Adipocyte (in vitro differentiated cells): ENCODE results near the gene ALOX12B.
"Not testable (repeated sequence)": the region's sequence is repeated elsewhere in the genome, so short reads cannot be mapped to it uniquely, and the experiment has no call there.

Source experiments
- DNase-seq: peaks from one replicate; pipeline ENCODE4 v3.0.0-alpha.2; 2015; ENCODE audit warnings: low read depth
- H3K27me3 ChIP-seq: replicated peaks from 2 replicates; pipeline ENCODE4 v1.7.0; 2013; ENCODE audit warnings: mild to moderate bottlenecking, low read length, moderate library complexity; ENCODE audit not compliant: control insufficient read depth, insufficient read depth
- H3K36me3 ChIP-seq: 2 replicates; pipeline ENCODE4 v1.7.0; 2013; ENCODE audit warnings: low read length, mild to moderate bottlenecking, moderate library complexity; ENCODE audit not compliant: control insufficient read depth, insufficient read depth, severe bottlenecking
- H3K4me1 ChIP-seq: 2 replicates; pipeline ENCODE4 v1.7.0; 2013; ENCODE audit warnings: mild to moderate bottlenecking, low read length, moderate library complexity; ENCODE audit not compliant: control insufficient read depth, insufficient read depth
- H3K4me3 ChIP-seq: 2 replicates; pipeline ENCODE4 v1.7.0; 2013; ENCODE audit warnings: mild to moderate bottlenecking, low read length, moderate library complexity
- H3K9ac ChIP-seq: 2 replicates; pipeline ENCODE4 v1.7.0; 2013; ENCODE audit warnings: mild to moderate bottlenecking, low read length, moderate library complexity
- H3K9me3 ChIP-seq: 2 replicates; pipeline ENCODE4 v1.7.0; 2013; ENCODE audit warnings: mild to moderate bottlenecking, low read length, moderate library complexity; ENCODE audit not compliant: control insufficient read depth

The ALOX12B gene

GRCh38 chr17:8079291-8080207, 8.0 kb downstream of the ALOX12B start:
- Histone ChIP-seq H3K9ac (peak overlapping the region; percentile 34), H3K27me3 (peaks cover 80% of the 10 kb centered on the region), H3K9me3 (no peaks in the 10 kb centered on the region), H3K36me3 (no peaks in the 10 kb centered on the region), H3K4me3 (peak overlapping the region; percentile 64), H3K4me1 (no peaks in the 10 kb centered on the region)
- peak; percentile 82 for DNase-seq

DNA sequence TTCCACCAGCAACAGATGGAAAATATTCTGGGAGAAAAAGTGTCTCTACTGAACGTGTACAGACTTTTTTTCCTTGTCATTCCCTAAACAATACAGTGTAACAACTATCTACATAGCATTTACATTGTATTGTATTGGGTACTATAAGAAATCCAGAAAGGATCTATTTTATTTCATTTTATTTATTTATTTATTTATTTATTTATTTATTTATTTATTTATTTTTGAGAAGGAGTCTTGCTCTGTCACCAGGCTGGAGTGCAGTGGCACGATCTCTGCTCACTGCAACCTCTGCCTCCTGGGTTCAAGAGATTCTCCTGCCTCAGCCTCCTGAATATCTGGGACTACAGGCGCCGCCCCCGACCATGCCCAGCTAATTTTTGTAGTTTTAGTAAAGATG, 9.6 kb downstream of the ALOX12B start:
- DNase-seq, H3K4me1 ChIP-seq, H3K4me3 ChIP-seq, H3K9me3 ChIP-seq, H3K9ac ChIP-seq, H3K36me3 ChIP-seq: not testable (repeated sequence)
- H3K27me3 ChIP-seq: peaks cover 81% of the 10 kb centered on the region

GRCh38 chr17:8076502-8077266, 10.8 kb downstream of the ALOX12B start:
- Histone ChIP-seq H3K9ac (no peak overlapping the region), H3K4me1 (no peaks in the 10 kb centered on the region), H3K9me3 (no peaks in the 10 kb centered on the region), H3K27me3 (peaks cover 81% of the 10 kb centered on the region), H3K4me3 (no peak overlapping the region), H3K36me3 (no peaks in the 10 kb centered on the region)
- DNase-seq: no peak

- DNase-seq: no peak
Observed at GRCh38 chr17:8075574-8076342, 11.8 kb downstream of the ALOX12B start.

DNA sequence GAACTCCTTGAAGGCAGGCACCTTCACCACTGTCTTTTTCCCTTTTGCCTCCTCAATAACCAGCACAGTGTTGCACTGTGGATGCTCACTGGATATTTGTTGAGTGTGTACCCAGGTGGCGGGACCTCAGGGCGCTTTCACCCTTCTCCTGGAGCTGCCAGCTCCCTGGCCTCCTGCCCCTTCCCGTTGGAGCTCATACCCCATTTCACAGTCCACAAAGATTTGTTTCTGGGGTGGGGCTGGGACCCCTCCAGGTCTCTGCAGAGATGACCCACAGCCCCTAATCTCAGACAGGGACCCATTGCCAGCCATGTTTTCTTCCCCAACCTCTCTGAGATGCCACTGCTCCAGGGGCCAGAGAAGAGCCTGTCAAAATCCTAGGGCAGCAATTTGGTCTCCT, 12.4 kb downstream of the ALOX12B start:
- Histone ChIP-seq H3K9ac (no peak overlapping the region), H3K4me1 (no peaks in the 10 kb centered on the region), H3K4me3 (no peak overlapping the region), H3K9me3 (no peaks in the 10 kb centered on the region), H3K27me3 (peaks cover 81% of the 10 kb centered on the region), H3K36me3 (no peaks in the 10 kb centered on the region)
- DNase-seq: no peak

More at GRCh38 chr17:8075574-8076342, 11.8 kb downstream of the ALOX12B start:
- H3K4me3 ChIP-seq: no peak overlapping the region
- H3K9me3 ChIP-seq: no peaks in the 10 kb centered on the region
- no peaks in the 10 kb centered on the region for H3K4me1 ChIP-seq
- peaks cover 82% of the 10 kb centered on the region for H3K27me3 ChIP-seq
- H3K36me3 ChIP-seq: no peaks in the 10 kb centered on the region
- no peak overlapping the region for H3K9ac ChIP-seq

- H3K4me3 ChIP-seq: no peak overlapping the region
- no peaks in the 10 kb centered on the region for H3K9me3 ChIP-seq
- H3K27me3 ChIP-seq: peaks cover 81% of the 10 kb centered on the region
- H3K4me1 ChIP-seq: no peaks in the 10 kb centered on the region
- no peak for DNase-seq
- H3K36me3 ChIP-seq: no peaks in the 10 kb centered on the region
- no peak overlapping the region for H3K9ac ChIP-seq
Observed at GRCh38 chr17:8074554-8074953, 13.0 kb downstream of the ALOX12B start.

DNA sequence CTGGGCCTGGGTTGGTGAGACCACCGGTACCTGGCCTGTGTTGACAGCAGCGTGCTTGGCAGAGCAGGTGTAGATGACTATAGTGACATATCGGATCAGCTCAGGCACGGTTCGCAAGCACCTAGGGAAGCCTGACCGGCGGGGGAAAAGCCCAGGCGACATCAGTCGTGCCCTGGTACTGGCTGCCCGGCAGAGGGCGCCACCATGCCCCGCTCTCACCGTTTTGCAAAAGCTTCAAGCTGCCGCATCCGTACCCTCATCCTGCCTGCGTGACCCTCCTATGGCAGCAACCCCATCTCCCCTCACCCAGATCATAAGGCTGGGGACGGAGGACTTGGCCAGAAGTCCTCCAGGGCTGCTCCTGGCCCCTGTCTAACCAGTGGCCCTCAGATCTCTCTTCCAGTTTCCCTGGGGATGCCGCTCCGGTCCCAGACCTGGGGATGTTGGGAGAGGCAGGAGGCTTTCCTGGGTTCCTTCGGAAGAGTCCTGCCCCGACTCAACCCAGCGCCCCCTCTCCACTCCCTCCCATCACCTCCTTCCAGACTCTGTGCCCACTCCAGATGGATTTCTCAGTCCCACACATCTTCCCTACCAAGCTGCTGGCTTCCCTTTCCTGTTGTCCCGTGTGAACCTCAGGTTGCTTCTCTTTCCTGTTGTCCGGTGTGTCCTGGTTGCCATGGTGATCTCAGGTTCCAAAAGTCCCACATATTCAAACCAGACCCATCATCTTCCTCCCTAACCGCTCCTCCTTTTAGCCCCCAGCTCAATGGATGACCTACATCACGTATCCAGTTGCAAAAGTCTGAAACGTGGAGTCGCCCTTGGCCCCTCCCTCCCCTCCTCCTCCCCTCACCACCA, 13.7 kb downstream of the ALOX12B start:
- Histone ChIP-seq H3K36me3 (no peaks in the 10 kb centered on the region), H3K9ac (no peak overlapping the region), H3K9me3 (no peaks in the 10 kb centered on the region), H3K4me1 (no peaks in the 10 kb centered on the region), H3K4me3 (no peak overlapping the region), H3K27me3 (peaks cover 80% of the 10 kb centered on the region)
- peak; percentile 83 for DNase-seq

DNA sequence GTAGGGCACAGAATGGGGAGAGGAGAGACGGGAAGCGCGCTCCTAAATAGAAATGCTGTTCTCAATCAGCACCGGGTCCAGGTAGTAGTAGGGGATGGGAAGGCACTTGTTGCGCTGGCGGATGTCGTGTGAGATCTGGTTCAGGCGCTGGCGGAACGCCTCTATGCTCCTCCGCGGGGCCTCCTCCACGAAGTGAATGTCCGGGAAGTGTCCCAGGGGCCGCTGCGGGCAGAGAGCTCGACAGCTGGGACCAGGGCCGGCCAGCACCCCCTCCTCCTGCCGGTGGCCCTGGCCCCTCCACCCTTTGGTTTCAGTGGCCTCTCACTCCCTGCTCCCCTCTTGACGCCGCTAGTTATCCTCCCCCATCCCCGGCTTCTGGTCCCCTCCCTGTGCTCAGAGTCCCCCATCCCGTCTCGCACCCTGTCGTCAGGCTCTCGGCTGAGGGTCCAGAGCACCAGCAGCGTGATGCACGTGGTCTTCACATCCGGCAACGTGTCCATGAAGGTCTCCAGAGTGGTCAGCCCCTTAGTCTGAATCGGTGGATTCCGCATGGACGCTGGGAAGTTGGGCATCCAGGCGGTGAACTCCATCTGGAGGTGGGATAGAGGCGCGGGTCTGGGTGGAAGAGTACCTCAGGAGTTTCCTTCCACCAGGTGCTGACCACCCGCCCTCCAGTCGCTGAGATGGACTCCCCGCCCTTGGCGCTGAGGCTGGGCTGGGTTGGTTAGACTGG, 14.6 kb downstream of the ALOX12B start:
- no peak overlapping the region for H3K9ac ChIP-seq
- peak; percentile 47 for DNase-seq
- peaks cover 81% of the 10 kb centered on the region for H3K27me3 ChIP-seq
- no peaks in the 10 kb centered on the region for H3K4me1 ChIP-seq
- no peaks in the 10 kb centered on the region for H3K9me3 ChIP-seq
- H3K4me3 ChIP-seq: no peak overlapping the region
- no peaks in the 10 kb centered on the region for H3K36me3 ChIP-seq

GRCh38 chr17:8072341-8072728, 15.2 kb downstream of the ALOX12B start:
- H3K4me1 ChIP-seq: no peaks in the 10 kb centered on the region
- no peaks in the 10 kb centered on the region for H3K9me3 ChIP-seq
- H3K36me3 ChIP-seq: no peaks in the 10 kb centered on the region
- H3K27me3 ChIP-seq: peaks cover 81% of the 10 kb centered on the region
- DNase-seq: no peak
- no peak overlapping the region for H3K9ac ChIP-seq
- H3K4me3 ChIP-seq: no peak overlapping the region

DNA sequence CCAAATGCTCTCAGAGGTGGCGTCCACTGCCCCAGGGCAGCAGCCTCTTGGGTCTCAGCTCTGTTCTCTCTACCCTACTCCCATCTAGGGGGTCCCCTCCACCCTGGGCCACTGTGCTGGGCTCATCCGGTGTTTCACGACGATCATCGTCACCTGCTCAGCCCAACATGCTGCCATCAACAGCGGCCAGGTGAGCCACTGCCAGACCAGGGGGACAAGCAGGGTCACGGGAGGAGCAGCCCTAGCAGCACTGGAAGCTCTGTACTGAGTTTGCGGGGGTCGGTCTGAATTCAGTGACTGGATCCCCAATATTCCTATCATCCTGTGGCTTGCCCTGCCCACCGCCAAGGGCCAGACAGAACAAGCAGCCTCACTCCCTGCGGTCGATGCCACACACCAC, 16.0 kb downstream of the ALOX12B start:
- Histone ChIP-seq H3K4me3 (no peak overlapping the region), H3K4me1 (no peaks in the 10 kb centered on the region), H3K27me3 (peaks cover 81% of the 10 kb centered on the region), H3K9ac (no peak overlapping the region), H3K36me3 (no peaks in the 10 kb centered on the region), H3K9me3 (no peaks in the 10 kb centered on the region)
- DNase-seq: no peak
